CD4-positive, CD25-positive, alpha-beta regulatory T cell (primary cell): ENCODE measurements around the gene AZU1. TPM values are rescaled to one million over a fixed set of nuclear protein-coding genes. Genes with fewer than 3 reads are reported as not detected.

Experiments used
- ATAC-seq, 2 donors: fragments of 150-1000 bp; cut with Tn5 transposase; one replicate each; pipeline ENCODE4 v1.10.0; 2021; ENCODE audit warnings: low read depth in 2 of 2, moderate number of reproducible peaks in 2 of 2, moderate library complexity in 1 of 2
- DNase-seq, 3 donors: peaks; one replicate each; pipeline versions ENCODE4 v3.0.0 to v3.0.0-alpha.2; 2012 to 2022; ENCODE audit warnings: mixed read lengths in 1 of 3
- H3K27ac ChIP-seq: one replicate; pipeline ENCODE4 v1.7.0; 2013; ENCODE audit warnings: mild to moderate bottlenecking, low read length; ENCODE audit not compliant: insufficient read depth, poor library complexity, severe bottlenecking
- H3K27me3 ChIP-seq: one replicate; pipeline ENCODE4 v1.7.0; 2013; ENCODE audit warnings: low read length; ENCODE audit not compliant: control insufficient read depth, insufficient read depth
- H3K36me3 ChIP-seq: one replicate; pipeline ENCODE4 v1.7.0; 2013; ENCODE audit warnings: mild to moderate bottlenecking, low read length, moderate library complexity; ENCODE audit not compliant: control insufficient read depth, insufficient read depth
- H3K4me1 ChIP-seq: 2 replicates; pipeline ENCODE4 v1.7.0; 2013; ENCODE audit warnings: mild to moderate bottlenecking, low read length; ENCODE audit not compliant: insufficient read depth, control insufficient read depth, poor library complexity, severe bottlenecking
- H3K4me3 ChIP-seq: one replicate; pipeline ENCODE4 v1.7.0; 2013; ENCODE audit warnings: low read depth, mild to moderate bottlenecking, low read length, moderate library complexity
- H3K9me3 ChIP-seq, 2 experiments: 1 replicate in 1 of 2; 2 replicates in 1 of 2; pipeline ENCODE4 v1.7.0; 2013; ENCODE audit warnings: low read length in 2 of 2, mild to moderate bottlenecking in 1 of 2, moderate library complexity in 1 of 2; ENCODE audit not compliant: control insufficient read depth in 2 of 2
- H3K27ac Mint-ChIP-seq, 3 donors: one replicate each; pipeline ENCODE4 v1.8.0; 2020 to 2022; ENCODE audit warnings: mild to moderate bottlenecking in 3 of 3, mixed read lengths in 3 of 3, moderate library complexity in 2 of 3
- H3K27me3 Mint-ChIP-seq: one replicate; pipeline ENCODE4 v1.8.0; 2022; ENCODE audit warnings: mild to moderate bottlenecking, mixed read lengths
- H3K36me3 Mint-ChIP-seq: one replicate; pipeline ENCODE4 v1.8.0; 2020; ENCODE audit warnings: mixed read lengths
- H3K4me1 Mint-ChIP-seq, 4 donors: one replicate each; pipeline ENCODE4 v1.8.0; 2020 to 2022; ENCODE audit warnings: mixed read lengths in 4 of 4, mild to moderate bottlenecking in 1 of 4
- H3K4me3 Mint-ChIP-seq, 4 donors: one replicate each; pipeline ENCODE4 v1.8.0; 2020 to 2022; ENCODE audit warnings: mild to moderate bottlenecking in 4 of 4, mixed read lengths in 4 of 4, moderate library complexity in 3 of 4
- H3K9me3 Mint-ChIP-seq, 7 donors: one replicate each; pipeline ENCODE4 v1.8.0; 2020 to 2022; ENCODE audit warnings: mixed read lengths in 7 of 7, mild to moderate bottlenecking in 3 of 7, moderate library complexity in 2 of 7
- polyA plus RNA-seq, 4 donors: library from polyadenylated mRNA; unstranded; fragments of 300-500 nt; fragmentation: Illumina TruSeq; gene quantifications; one replicate each; pipeline ENCODE4 v1.2.3, GENCODE V29; 2021
- total RNA-seq: library from RNA; stranded (reverse); gene quantifications from one replicate; pipeline ENCODE4 v1.2.3, GENCODE V29; 2022

The AZU1 gene
- total and polyA plus RNA-seq, 5 donors from 2014 or later: 0.59 TPM; not detected in 4

GRCh38 chr19:808423-808775 is 19.2 kb upstream of the AZU1 start:
- ATAC-seq (no peak), DNase-seq (no peak)
- no peak overlapping the region for H3K4me3 Mint-ChIP-seq
- Histone ChIP-seq H3K36me3 (peaks cover 77% of the 10 kb centered on the region), H3K27me3 (no peaks in the 10 kb centered on the region), H3K4me3 (no peak overlapping the region), H3K9me3 (no peaks in the 10 kb centered on the region), H3K27ac (no peak overlapping the region), H3K4me1 (peaks cover 4% of the 10 kb centered on the region)
- peaks cover 0 to 2% (median 0%) of the 10 kb centered on the region in 7 donors for H3K9me3 Mint-ChIP-seq
- peaks cover 11% of the 10 kb centered on the region for H3K36me3 Mint-ChIP-seq
- no peak overlapping the region for H3K27ac Mint-ChIP-seq
- no peaks in the 10 kb centered on the region for H3K27me3 Mint-ChIP-seq
- H3K4me1 Mint-ChIP-seq: peaks cover 0 to 19% (median 3%) of the 10 kb centered on the region in 4 donors

GRCh38 chr19:810077-810855 is 17.4 kb upstream of the AZU1 start:
- Histone ChIP-seq H3K36me3 (peaks cover 59% of the 10 kb centered on the region), H3K27ac (no peak overlapping the region), H3K4me3 (no peak overlapping the region), H3K27me3 (no peaks in the 10 kb centered on the region), H3K9me3 (no peaks in the 10 kb centered on the region), H3K4me1 (no peaks in the 10 kb centered on the region)
- no peak overlapping the region for H3K4me3 Mint-ChIP-seq
- no peak overlapping the region for H3K27ac Mint-ChIP-seq
- H3K36me3 Mint-ChIP-seq: peaks cover 11% of the 10 kb centered on the region
- H3K9me3 Mint-ChIP-seq: peaks cover 0 to 2% (median 0%) of the 10 kb centered on the region in 7 donors
- no peak for DNase-seq
- H3K4me1 Mint-ChIP-seq: peaks cover 0 to 11% (median 3%) of the 10 kb centered on the region in 4 donors
- no peaks in the 10 kb centered on the region for H3K27me3 Mint-ChIP-seq
- no peak for ATAC-seq

GRCh38 chr19:810883-811489 is 16.7 kb upstream of the AZU1 start:
- peaks cover 0 to 11% (median 3%) of the 10 kb centered on the region in 4 donors for H3K4me1 Mint-ChIP-seq
- H3K27ac Mint-ChIP-seq: no peak overlapping the region
- peaks cover 14% of the 10 kb centered on the region for H3K36me3 Mint-ChIP-seq
- no peak for ATAC-seq
- no peaks in the 10 kb centered on the region for H3K27me3 ChIP-seq
- no peaks in the 10 kb centered on the region for H3K4me1 ChIP-seq
- peaks cover 54% of the 10 kb centered on the region for H3K36me3 ChIP-seq
- H3K27me3 Mint-ChIP-seq: no peaks in the 10 kb centered on the region
- H3K9me3 ChIP-seq: no peaks in the 10 kb centered on the region
- H3K4me3 ChIP-seq: no peak overlapping the region
- peaks cover 0 to 2% (median 0%) of the 10 kb centered on the region in 7 donors for H3K9me3 Mint-ChIP-seq
- DNase-seq: no peak
- no peak overlapping the region for H3K4me3 Mint-ChIP-seq
- no peak overlapping the region for H3K27ac ChIP-seq

- Histone ChIP-seq H3K4me3 (no peak overlapping the region), H3K27me3 (no peaks in the 10 kb centered on the region), H3K4me1 (no peaks in the 10 kb centered on the region), H3K36me3 (peaks cover 52% of the 10 kb centered on the region), H3K9me3 (no peaks in the 10 kb centered on the region), H3K27ac (no peak overlapping the region)
- no peaks in the 10 kb centered on the region for H3K27me3 Mint-ChIP-seq
- peaks cover 19% of the 10 kb centered on the region for H3K36me3 Mint-ChIP-seq
- peaks cover 0 to 14% (median 3%) of the 10 kb centered on the region in 4 donors for H3K4me1 Mint-ChIP-seq
- DNase-seq (no peak), ATAC-seq (no peak)
- no peak overlapping the region for H3K27ac Mint-ChIP-seq
- H3K4me3 Mint-ChIP-seq: peak overlapping the region in 1 of 4 donors; percentile 44
- peaks cover 0 to 2% (median 0%) of the 10 kb centered on the region in 7 donors for H3K9me3 Mint-ChIP-seq
These were observed 16.1 kb upstream of the AZU1 start for GRCh38 chr19:811506-812048.

- Mint-ChIP-seq H3K4me3 (peak overlapping the region in 1 of 4 donors; percentile 44), H3K9me3 (peaks cover 0 to 2% (median 0%) of the 10 kb centered on the region in 7 donors), H3K27ac (no peak overlapping the region), H3K36me3 (peaks cover 17% of the 10 kb centered on the region), H3K27me3 (no peaks in the 10 kb centered on the region), H3K4me1 (peaks cover 0 to 11% (median 2%) of the 10 kb centered on the region in 4 donors)
- no peak overlapping the region for H3K27ac ChIP-seq
- no peak for ATAC-seq
- no peak overlapping the region for H3K4me3 ChIP-seq
- no peak for DNase-seq
- no peaks in the 10 kb centered on the region for H3K9me3 ChIP-seq
- no peaks in the 10 kb centered on the region for H3K4me1 ChIP-seq
- H3K36me3 ChIP-seq: peaks cover 46% of the 10 kb centered on the region
- H3K27me3 ChIP-seq: no peaks in the 10 kb centered on the region
These were observed 15.4 kb upstream of the AZU1 start for GRCh38 chr19:812049-812746.

- no peak for ATAC-seq
- H3K4me3 Mint-ChIP-seq: no peak overlapping the region
These were observed 14.9 kb upstream of the AZU1 start for GRCh38 chr19:812747-813218.

GRCh38 chr19:813219-814151 is 14.2 kb upstream of the AZU1 start:
- Mint-ChIP-seq H3K4me3 (no peak overlapping the region), H3K36me3 (peaks cover 8% of the 10 kb centered on the region), H3K27ac (no peak overlapping the region), H3K9me3 (peaks cover 0 to 2% (median 0%) of the 10 kb centered on the region in 7 donors), H3K4me1 (peaks cover 0 to 2% (median 0%) of the 10 kb centered on the region in 4 donors), H3K27me3 (no peaks in the 10 kb centered on the region)
- Histone ChIP-seq H3K27ac (no peak overlapping the region), H3K4me1 (no peaks in the 10 kb centered on the region), H3K27me3 (no peaks in the 10 kb centered on the region), H3K36me3 (peaks cover 35% of the 10 kb centered on the region), H3K4me3 (no peak overlapping the region), H3K9me3 (no peaks in the 10 kb centered on the region)
- no peak for DNase-seq
- ATAC-seq: no peak

More at GRCh38 chr19:812747-813218, 14.9 kb upstream of the AZU1 start:
- Histone ChIP-seq H3K27me3 (no peaks in the 10 kb centered on the region), H3K36me3 (peaks cover 40% of the 10 kb centered on the region), H3K4me3 (no peak overlapping the region), H3K9me3 (no peaks in the 10 kb centered on the region), H3K27ac (no peak overlapping the region), H3K4me1 (no peaks in the 10 kb centered on the region)
- Mint-ChIP-seq H3K4me1 (peaks cover 0 to 5% (median 0%) of the 10 kb centered on the region in 4 donors), H3K27me3 (no peaks in the 10 kb centered on the region), H3K27ac (no peak overlapping the region), H3K36me3 (peaks cover 11% of the 10 kb centered on the region), H3K9me3 (peaks cover 0 to 2% (median 0%) of the 10 kb centered on the region in 7 donors)
- no peak for DNase-seq
